A549 (cell line): ENCODE data around the gene AFF3. TPM values are rescaled to one million over a fixed set of nuclear protein-coding genes. Genes with fewer than 3 reads are reported as not detected.

Experiments used
- ATAC-seq, 2 experiments: fragments of 200-7000 bp in 1 of 2; fragments of >200 bp in 1 of 2; cut with Nextera tagmentation in 1 of 2; cut with Tn5 transposase in 1 of 2; 3 replicates each; pipeline versions ENCODE4 v1.8.0 to v1.9.1; 2018 to 2020; ENCODE audit warnings: mild to moderate bottlenecking in 1 of 2, moderate library complexity in 1 of 2
- CTCF ChIA-PET: fragments of 300-600 bp; sonication (Branson Sonifier 250); formaldehyde crosslinking; extraction: SDS; loops from one replicate; lab custom pipeline; 2021; ENCODE audit warnings: antibody characterized with exemption, inconsistent platforms; lab: Yijun Ruan, JAX
- POLR2A ChIA-PET: fragments of 350-600 bp; formaldehyde crosslinking; extraction: SDS; loops from one replicate; lab custom pipeline; 2021; ENCODE audit warnings: antibody characterized with exemption, inconsistent platforms; lab: Yijun Ruan, JAX
- DNase-seq, 2 experiments: peaks; one replicate each; pipeline versions ENCODE4 v3.0.0 to v3.0.0-alpha.2; 2011 to 2016; ENCODE audit warnings: low read depth in 1 of 2, low spot score in 1 of 2
- FAIRE-seq: peaks from 2 replicates; lab custom pipeline; 2011; peaks lifted over from hg19 to GRCh38; lab: Jason Lieb, UNC
- H3K27ac ChIP-seq, 2 experiments: fragments of >200 bp; sonication (Bioruptor Twin); formaldehyde crosslinking; 3 replicates each; pipeline ENCODE4 v1.5.1; 2016 to 2017
- H3K4me1 ChIP-seq: fragments of >200 bp; sonication (Bioruptor Twin); formaldehyde crosslinking; 3 replicates; pipeline ENCODE4 v1.6.1; 2016
- H3K4me2 ChIP-seq: fragments of >200 bp; sonication (Bioruptor Twin); formaldehyde crosslinking; 3 replicates; pipeline ENCODE4 v1.6.1; 2016
- H3K4me3 ChIP-seq: fragments of >200 bp; sonication (Bioruptor Twin); formaldehyde crosslinking; 3 replicates; pipeline ENCODE4 v1.5.1; 2016
- H3K9me3 ChIP-seq: fragments of >200 bp; sonication (Bioruptor Twin); formaldehyde crosslinking; 3 replicates; pipeline ENCODE4 v1.6.1; 2016
- ATOH8 ChIP-seq: fragments of 250-450 bp; sonication (Bioruptor Pico); IDR thresholded peaks from 2 replicates; pipeline ENCODE4 v1.5.0; 2020; ENCODE audit warnings: low read depth, mild to moderate bottlenecking, moderate library complexity
- BHLHE40 ChIP-seq: IDR thresholded peaks from 2 replicates; pipeline ENCODE4 v1.6.1; 2012; ENCODE audit warnings: low read depth, low read length, inconsistent platforms
- CEBPB ChIP-seq, 2 experiments: fragments of >200 bp in 1 of 2; sonication (Bioruptor Twin) in 1 of 2; formaldehyde crosslinking in 1 of 2; IDR thresholded peaks; 2 replicates each; pipeline ENCODE4 v1.6.1; 2012 to 2016
- CHD4 ChIP-seq: fragments of 200-600 bp; sonication (generic); IDR thresholded peaks from 2 replicates; pipeline ENCODE4 v1.6.1; 2016; ENCODE audit warnings: antibody characterized with exemption, mild to moderate bottlenecking, borderline replicate concordance
- CTCF ChIP-seq: fragments of >200 bp; sonication (Bioruptor Twin); formaldehyde crosslinking; IDR thresholded peaks from 3 replicates; pipeline ENCODE4 v1.5.1; 2016
- E2F6 ChIP-seq: IDR thresholded peaks from 2 replicates; pipeline ENCODE4 v1.6.1; 2012; ENCODE audit warnings: low read depth, borderline replicate concordance
- EHMT2 ChIP-seq: fragments of 200-600 bp; sonication (generic); IDR thresholded peaks from 2 replicates; pipeline ENCODE4 v1.6.1; 2016; ENCODE audit warnings: antibody characterized with exemption, low read depth, mild to moderate bottlenecking, moderate library complexity
- ELK1 ChIP-seq: fragments of 150-350 bp; IDR thresholded peaks from 2 replicates; pipeline ENCODE4 v1.6.1; 2014; ENCODE audit warnings: low read depth, mild to moderate bottlenecking, low read length
- FOXS1 ChIP-seq: fragments of 250-450 bp; sonication (Bioruptor Pico); IDR thresholded peaks from 2 replicates; pipeline ENCODE4 v1.5.0; 2020; ENCODE audit warnings: mild to moderate bottlenecking, moderate library complexity
- GATA3 ChIP-seq: IDR thresholded peaks from 2 replicates; pipeline ENCODE4 v1.6.1; 2012; ENCODE audit warnings: borderline replicate concordance
- HDAC2 ChIP-seq: fragments of 200-600 bp; sonication (generic); IDR thresholded peaks from 2 replicates; pipeline ENCODE4 v1.6.1; 2016
- HEYL ChIP-seq: fragments of 250-450 bp; sonication (Bioruptor Pico); IDR thresholded peaks from 2 replicates; pipeline ENCODE4 v1.8.0; 2021; ENCODE audit warnings: mild to moderate bottlenecking, moderate library complexity
- HOXA7 ChIP-seq: fragments of 250-450 bp; sonication (Bioruptor Pico); IDR thresholded peaks from 2 replicates; pipeline ENCODE4 v1.5.0; 2020; ENCODE audit warnings: mild to moderate bottlenecking, moderate library complexity
- HOXB5 ChIP-seq: fragments of 250-450 bp; sonication (Bioruptor Pico); IDR thresholded peaks from 2 replicates; pipeline ENCODE4 v1.5.0; 2020; ENCODE audit warnings: mild to moderate bottlenecking, moderate library complexity
- KDM5A ChIP-seq: fragments of 200-600 bp; sonication (generic); IDR thresholded peaks from 2 replicates; pipeline ENCODE4 v1.6.1; 2016; ENCODE audit warnings: antibody characterized with exemption, mild to moderate bottlenecking
- MAFK ChIP-seq: fragments of 450-650 bp; IDR thresholded peaks from 2 replicates; pipeline ENCODE4 v1.6.1; 2014; ENCODE audit not compliant: partially characterized antibody
- MAX ChIP-seq: IDR thresholded peaks from 2 replicates; pipeline ENCODE4 v1.6.1; 2012
- PHF8 ChIP-seq: fragments of 200-600 bp; sonication (generic); IDR thresholded peaks from 2 replicates; pipeline ENCODE4 v1.6.1; 2016; ENCODE audit warnings: low read depth, mild to moderate bottlenecking, antibody characterized with exemption, moderate library complexity, borderline replicate concordance
- POLR2A ChIP-seq: IDR thresholded peaks from 2 replicates; pipeline ENCODE4 v1.6.1; 2012; ENCODE audit warnings: mild to moderate bottlenecking, low read length
- RNF2 ChIP-seq: fragments of 200-600 bp; sonication (generic); IDR thresholded peaks from 2 replicates; pipeline ENCODE4 v1.6.1; 2016; ENCODE audit warnings: low read depth, mild to moderate bottlenecking, antibody characterized with exemption, moderate library complexity, borderline replicate concordance
- SMC3 ChIP-seq: fragments of >200 bp; sonication (Bioruptor Twin); formaldehyde crosslinking; IDR thresholded peaks from 3 replicates; pipeline ENCODE4 v1.6.1; 2018; ENCODE audit warnings: inconsistent platforms
- TFCP2L1 ChIP-seq: fragments of 250-450 bp; sonication (Bioruptor Pico); IDR thresholded peaks from 2 replicates; pipeline ENCODE4 v1.5.0; 2021; ENCODE audit warnings: mild to moderate bottlenecking
- ZFP36 ChIP-seq: fragments of 450-650 bp; IDR thresholded peaks from 2 replicates; pipeline ENCODE4 v1.6.1; 2014; ENCODE audit warnings: borderline replicate concordance; ENCODE audit not compliant: partially characterized antibody
- ZNF302 ChIP-seq: fragments of 250-450 bp; sonication (Bioruptor Pico); IDR thresholded peaks from 2 replicates; pipeline ENCODE4 v1.9.0; 2021; ENCODE audit warnings: inconsistent platforms, mild to moderate bottlenecking, moderate library complexity
- WGBS: methylation state at CpG from one replicate; pipeline ENCODE4 v1.1.6; 2017; ENCODE audit errors: missing lambda C conversion rate; 5-methylcytosine and 5-hydroxymethylcytosine counted together
- polyA plus RNA-seq, 4 experiments: library from polyadenylated mRNA; depleted of rRNA in 3 of 4; stranded (reverse); fragments of >200 nt; fragmentation: RNase III in 1 of 4; extraction: RNeasy Plus Mini Kit Qiagen cat#74134 plus additional on column Dnase treatment in 1 of 4; gene quantifications; 2 replicates in 3 of 4; 3 replicates in 1 of 4; pipeline ENCODE4 v1.2.3, GENCODE V29; 2011 to 2017

AFF3 gene
- polyA plus RNA-seq, 2 of the 4 experiments (the other 2 are of a cell fraction): not detected

GRCh38 chr2:99600981-99601651 is 541.3 kb downstream of the AFF3 start:
- H3K4me2 ChIP-seq: no peak overlapping the region
- no peak overlapping the region for H3K4me3 ChIP-seq
- POLR2A ChIA-PET: no interaction called here
- ATAC-seq (no peak), DNase-seq (no peak), FAIRE-seq (no peak)
- CTCF ChIA-PET: interaction anchor here (1.2 kb wide), 1 partner anchor 14 kb away, joined by 3 read pairs; no protein-coding TSS in a partner anchor
- no peaks in the 10 kb centered on the region for H3K9me3 ChIP-seq
- H3K4me1 ChIP-seq: no peaks in the 10 kb centered on the region
- 35% methylated on average over 16 of the region's 20 CpGs for WGBS
- TF ChIP-seq HDAC2 (no peak), CEBPB (IDR thresholded peaks at IDR 0.05) (no peak), ZNF302 (no peak), CHD4 (no peak), BHLHE40 (no peak), EHMT2 (no peak), SMC3 (no peak), FOXS1 (CRISPR knock-in tag) (no peak), KDM5A (no peak)
- H3K27ac ChIP-seq: no peak overlapping the region

GRCh38 chr2:99598441-99598840 is 543.9 kb downstream of the AFF3 start:
- FAIRE-seq (no peak), ATAC-seq (peak; percentile 42 to 73; a peak in 4 of 6 replicates)
- 42% methylated on average over 9 of the region's 9 CpGs for WGBS
- POLR2A ChIA-PET: no interaction called here
- H3K9me3 ChIP-seq: no peaks in the 10 kb centered on the region
- H3K4me1 ChIP-seq: no peaks in the 10 kb centered on the region
- TF ChIP-seq ZFP36: no peak
- no peak for TF ChIP-seq POLR2A
- TF ChIP-seq GATA3: no peak
- TF ChIP-seq ELK1: no peak
- TF ChIP-seq, all 56 proteins: peak for 0
- DNase-seq: no peak
- CTCF ChIA-PET: no interaction called here
- H3K4me2 ChIP-seq: no peak overlapping the region
- H3K27ac ChIP-seq: no peak overlapping the region
- H3K4me3 ChIP-seq: no peak overlapping the region

GRCh38 chr2:99597616-99598015 is 544.8 kb downstream of the AFF3 start:
- Histone ChIP-seq H3K4me1 (no peaks in the 10 kb centered on the region), H3K9me3 (no peaks in the 10 kb centered on the region), H3K4me3 (no peak overlapping the region), H3K27ac (no peak overlapping the region)
- FAIRE-seq: no peak
- TF ChIP-seq ELK1: no peak
- no peak for TF ChIP-seq RNF2
- no peak for TF ChIP-seq E2F6
- no peak for TF ChIP-seq CTCF
- no peak for TF ChIP-seq CEBPB (IDR thresholded peaks at IDR 0.05)
- TF ChIP-seq HOXB5 (CRISPR knock-in tag): no peak
- TF ChIP-seq ATOH8 (CRISPR knock-in tag): no peak
- TF ChIP-seq MAFK: no peak
- no peak for TF ChIP-seq TFCP2L1
- no peak for TF ChIP-seq HOXA7
- no peak for TF ChIP-seq MAX
- no peak for TF ChIP-seq PHF8
- TF ChIP-seq HEYL (CRISPR knock-in tag): no peak
- TF ChIP-seq, all 56 proteins: peak for 0
- ATAC-seq: no peak
- ChIA-PET POLR2A (no interaction called here), CTCF (no interaction called here)
- no peak for DNase-seq
- no peak overlapping the region for H3K4me2 ChIP-seq
- WGBS: 33% methylated on average over 9 of the region's 9 CpGs
